GM12878 (cell line): ENCODE data around the gene DOCK1. TPM values are rescaled to one million over a fixed set of nuclear protein-coding genes. Genes with fewer than 3 reads are reported as not detected.

Source experiments
- ATAC-seq: fragments of 200-7000 bp; cut with Tn5 transposase; 3 replicates; pipeline ENCODE4 v1.9.1; 2020; ENCODE audit warnings: mild to moderate bottlenecking, moderate library complexity
- BruUV-seq: library from RNA; stranded (reverse); fragments of 400-500 nt; replicated peaks from 2 replicates; lab custom pipeline; 2021; lab: Mats Ljungman, UMichigan
- CTCF ChIA-PET: fragments of 300-600 bp; sonication (Branson Sonifier 250); formaldehyde crosslinking; extraction: SDS; loops from one replicate; lab custom pipeline; 2021; ENCODE audit warnings: inconsistent platforms; lab: Yijun Ruan, JAX
- POLR2A ChIA-PET: fragments of 350-600 bp; formaldehyde crosslinking; extraction: SDS; loops from one replicate; lab custom pipeline; 2021; ENCODE audit warnings: inconsistent platforms; lab: Charles Lee
- RAD21 ChIA-PET: fragments of 300-600 bp; sonication (Branson Sonifier 250); formaldehyde crosslinking; loops from one replicate; lab custom pipeline; 2023; ENCODE audit warnings: antibody characterized with exemption; ENCODE audit not compliant: unreplicated experiment; lab: Charles Lee
- SMC1A ChIA-PET: fragments of 300-600 bp; sonication (Branson Sonifier 250); formaldehyde crosslinking; loops from one replicate; lab custom pipeline; 2023; ENCODE audit not compliant: unreplicated experiment, uncharacterized antibody; lab: Charles Lee
- DNase-seq: peaks from one replicate; pipeline ENCODE4 v3.0.0-alpha.2; 2011; ENCODE audit warnings: low read depth, low spot score
- FAIRE-seq: peaks from 3 replicates; lab custom pipeline; 2011; peaks lifted over from hg19 to GRCh38; lab: Jason Lieb, UNC
- H2AFZ ChIP-seq: 2 replicates; pipeline ENCODE4 v1.6.0; 2011; ENCODE audit warnings: low read depth, low read length, control low read depth; ENCODE audit not compliant: control insufficient read depth
- H3K27ac ChIP-seq: 2 replicates; pipeline ENCODE4 v1.5.1; 2011; ENCODE audit warnings: control low read depth; ENCODE audit not compliant: control insufficient read depth, insufficient read depth
- H3K27me3 ChIP-seq, 2 experiments: replicated peaks in 1 of 2; 2 replicates each; pipeline versions ENCODE4 v1.6.0 to v1.6.1; 2011; ENCODE audit warnings: low read length in 1 of 2; ENCODE audit not compliant: control insufficient read depth in 2 of 2, insufficient read depth in 2 of 2
- H3K36me3 ChIP-seq, 2 experiments: 2 replicates each; pipeline ENCODE4 v1.5.1; 2011; ENCODE audit warnings: low read length in 1 of 2; ENCODE audit not compliant: control insufficient read depth in 2 of 2, insufficient read depth in 2 of 2
- H3K4me1 ChIP-seq: 2 replicates; pipeline ENCODE4 v1.6.1; 2011; ENCODE audit warnings: mild to moderate bottlenecking, low read length, moderate library complexity, mixed read lengths; ENCODE audit not compliant: control insufficient read depth, insufficient read depth
- H3K4me2 ChIP-seq: 2 replicates; pipeline ENCODE4 v1.6.0; 2011; ENCODE audit warnings: control low read depth; ENCODE audit not compliant: control insufficient read depth, insufficient read depth
- H3K4me3 ChIP-seq: fragments of 200-600 bp; sonication (generic); 2 replicates; pipeline ENCODE4 v1.5.1; 2016
- H3K79me2 ChIP-seq: 2 replicates; pipeline ENCODE4 v1.6.0; 2011; ENCODE audit warnings: low read length; ENCODE audit not compliant: control insufficient read depth, insufficient read depth
- H3K9ac ChIP-seq: 2 replicates; pipeline ENCODE4 v1.8.0; 2011; ENCODE audit warnings: low read length, control low read depth, mixed read lengths; ENCODE audit not compliant: control insufficient read depth, insufficient read depth
- H3K9me3 ChIP-seq: replicated peaks from 3 replicates; pipeline ENCODE4 v1.5.1; 2011; ENCODE audit warnings: mild to moderate bottlenecking, low read length; ENCODE audit not compliant: control insufficient read depth, insufficient read depth
- H4K20me1 ChIP-seq: 2 replicates; pipeline ENCODE4 v1.6.0; 2011; ENCODE audit not compliant: control insufficient read depth, insufficient read depth
- BMI1 ChIP-seq: fragments of 450-650 bp; IDR thresholded peaks from 2 replicates; pipeline ENCODE4 v1.6.1; 2016; ENCODE audit warnings: mild to moderate bottlenecking, moderate library complexity, borderline replicate concordance
- LARP7 ChIP-seq: fragments of 450-650 bp; IDR thresholded peaks from 2 replicates; pipeline ENCODE4 v1.6.1; 2017; ENCODE audit warnings: mild to moderate bottlenecking
- NFYA ChIP-seq: IDR thresholded peaks from 2 replicates; pipeline ENCODE4 v1.6.1; 2011; ENCODE audit warnings: low read depth, mild to moderate bottlenecking, low read length, improper control_type of control experiment, borderline replicate concordance
- NR2C1 ChIP-seq: fragments of 450-650 bp; IDR thresholded peaks from 2 replicates; pipeline ENCODE4 v1.6.1; 2017; ENCODE audit warnings: antibody characterized with exemption, mild to moderate bottlenecking, moderate library complexity
- POLR2AphosphoS2 ChIP-seq: IDR thresholded peaks from 2 replicates; pipeline ENCODE4 v1.6.1; 2011; ENCODE audit warnings: low read depth, mild to moderate bottlenecking, low read length, improper control_type of control experiment, moderate library complexity
- RAD51 ChIP-seq: fragments of 450-650 bp; IDR thresholded peaks from 2 replicates; pipeline ENCODE4 v1.6.1; 2016; ENCODE audit warnings: moderate library complexity, mild to moderate bottlenecking, inconsistent platforms
- SRF ChIP-seq, 2 experiments: IDR thresholded peaks; 2 replicates each; pipeline ENCODE4 v1.6.1; 2011; ENCODE audit warnings: low read depth in 2 of 2, low read length in 2 of 2, mild to moderate bottlenecking in 1 of 2, moderate library complexity in 1 of 2
- TBL1XR1 ChIP-seq: IDR thresholded peaks from 2 replicates; pipeline ENCODE4 v1.6.1; 2012; ENCODE audit warnings: low read depth, low read length, improper control_type of control experiment
- ZNF384 ChIP-seq: IDR thresholded peaks from 2 replicates; pipeline ENCODE4 v1.6.1; 2012; ENCODE audit warnings: low read depth, mild to moderate bottlenecking, low read length, improper control_type of control experiment, borderline replicate concordance
- WGBS: methylation state at CpG from one replicate; pipeline ENCODE4 v1.1.6; 2016; ENCODE audit warnings: low lambda C conversion rate; ENCODE audit not compliant: insufficient replicate concordance, insufficient coverage; ENCODE audit errors: missing lambda C conversion rate; 5-methylcytosine and 5-hydroxymethylcytosine counted together
- in situ Hi-C: fragments of 300-500 bp; cut with MboI; formaldehyde crosslinking; loops from 9 replicates; pipeline ENCODE4 v1.14.3; 2018; ENCODE audit warnings: mixed read lengths
- intact Hi-C: fragments of 100-400 bp; cut with micrococcal nuclease; formaldehyde crosslinking; loops from one replicate; pipeline ENCODE4 v1.14.2; 2022; ENCODE audit not compliant: unreplicated experiment
- polyA plus RNA-seq, 11 experiments: library from polyadenylated mRNA; depleted of rRNA in 4 of 11; unstranded in 6 of 11; stranded (reverse) in 5 of 11; fragments of >200 nt; fragmentation: Nextera tagmentation in 4 of 11; fragmentation: Illumina TruSeq in 1 of 11; extraction: Ambion mirVana in 4 of 11; extraction: Trizol in 1 of 11; gene quantifications; 1 replicate in 1 of 11; 2 replicates in 10 of 11; pipeline versions ENCODE4 v1.2.1 to v1.2.3, GENCODE V29; 2011 to 2016; ENCODE audit warnings: inconsistent platforms in 2 of 11, missing spikeins in 2 of 11, low read depth in 1 of 11
- total RNA-seq, 4 experiments: library from RNA; depleted of rRNA in 3 of 4; stranded (reverse); fragments of >200 nt in 3 of 4; fragmentation: Illumina TruSeq in 1 of 4; extraction: Trizol in 1 of 4; gene quantifications; 2 replicates each; pipeline versions ENCODE4 v1.2.1 to v1.2.3, GENCODE V29; 2013 to 2021
- TF ChIP-seq, protein P1 (sequence below): IDR thresholded peaks from 2 replicates; pipeline ENCODE4 v1.6.1; 2012; ENCODE audit warnings: mild to moderate bottlenecking, low read depth, low read length

Gene DOCK1
- total and polyA plus RNA-seq, 10 of the 15 experiments (the other 5 are each of a cell fraction or from before 2014, with no cell fraction given): 0.05 to 0.18 TPM; not detected in 8

- no peaks in the 10 kb centered on the region for H3K79me2 ChIP-seq
- no peaks in the 10 kb centered on the region for H3K4me1 ChIP-seq
- no peak for TF ChIP-seq POLR2AphosphoS2
- TF ChIP-seq, all 136 proteins: peak for 0
- no TSS peak for BruUV-seq
- ChIA-PET POLR2A (no interaction called here), RAD21 (no interaction called here), SMC1A (no interaction called here), CTCF (no interaction called here)
- no peak overlapping the region for H3K27ac ChIP-seq
- H3K9me3 ChIP-seq: no peaks in the 10 kb centered on the region; the same call in 2 of the 3 replicates
- H3K4me2 ChIP-seq: no peak overlapping the region
- no peak overlapping the region for H3K4me3 ChIP-seq
- FAIRE-seq (no peak), ATAC-seq (no peak), DNase-seq (no peak)
- no peaks in the 10 kb centered on the region for H3K27me3 ChIP-seq
- H3K36me3 ChIP-seq: no peaks in the 10 kb centered on the region
- no peak overlapping the region for H3K9ac ChIP-seq
- WGBS: 63% methylated on average over 16 of the region's 16 CpGs
- H4K20me1 ChIP-seq: no peaks in the 10 kb centered on the region
- intact Hi-C loops: no loop called here
- no peak overlapping the region for H2AFZ ChIP-seq
- in situ Hi-C loops: no loop called here
Measured at GRCh38 chr10:126959906-126960685, 54.9 kb downstream of the DOCK1 start.

DNA sequence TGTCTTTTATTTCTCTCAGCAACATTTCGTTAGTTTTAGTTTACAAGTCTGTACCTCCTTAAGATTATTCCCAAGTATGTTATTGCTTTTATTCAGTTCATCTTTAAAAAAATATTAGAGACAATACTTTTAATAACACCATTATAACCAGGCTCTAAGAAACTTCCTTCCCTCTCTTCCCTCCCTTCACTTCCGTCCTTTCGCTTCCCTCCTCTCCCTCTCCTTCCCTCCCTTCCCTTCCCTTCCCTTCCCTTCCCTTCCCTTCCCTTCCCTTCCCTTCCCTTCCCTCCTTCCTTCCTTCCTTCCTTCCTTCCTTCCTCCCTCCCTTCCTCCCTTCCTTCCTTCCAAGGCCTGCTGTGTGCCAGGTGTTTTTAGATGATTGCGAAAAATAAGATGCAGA is 58.1 kb downstream of the DOCK1 start:
- Histone ChIP-seq H4K20me1 (no peaks in the 10 kb centered on the region), H3K27me3 (no peaks in the 10 kb centered on the region), H3K4me3 (no peak overlapping the region), H3K79me2 (no peaks in the 10 kb centered on the region), H3K27ac (no peak overlapping the region), H2AFZ (no peak overlapping the region), H3K4me2 (no peak overlapping the region), H3K4me1 (no peaks in the 10 kb centered on the region), H3K9ac (no peak overlapping the region), H3K9me3 (no peaks in the 10 kb centered on the region; the same call in 2 of the 3 replicates), H3K36me3 (no peaks in the 10 kb centered on the region)
- ChIA-PET CTCF (no interaction called here), POLR2A (no interaction called here), SMC1A (no interaction called here), RAD21 (no interaction called here)
- in situ Hi-C loops (no loop called here), intact Hi-C loops (no loop called here)
- BruUV-seq: no TSS peak
- DNase-seq: no peak
- no peak for ATAC-seq
- no peak for FAIRE-seq
- 10% methylated on average over 4 of the region's 4 CpGs for WGBS
- TF ChIP-seq SRF (IDR thresholded peaks at IDR 0.05; ENCODE audit: low read depth in 2 of 2, low read length in 2 of 2) (no peak), RAD51 (no peak), LARP7 (no peak), ZNF384 (no peak), NFYA (no peak), POLR2AphosphoS2 (no peak), BMI1 (no peak), TBL1XR1 (no peak), NR2C1 (no peak)
- TF ChIP-seq, protein P1, sequence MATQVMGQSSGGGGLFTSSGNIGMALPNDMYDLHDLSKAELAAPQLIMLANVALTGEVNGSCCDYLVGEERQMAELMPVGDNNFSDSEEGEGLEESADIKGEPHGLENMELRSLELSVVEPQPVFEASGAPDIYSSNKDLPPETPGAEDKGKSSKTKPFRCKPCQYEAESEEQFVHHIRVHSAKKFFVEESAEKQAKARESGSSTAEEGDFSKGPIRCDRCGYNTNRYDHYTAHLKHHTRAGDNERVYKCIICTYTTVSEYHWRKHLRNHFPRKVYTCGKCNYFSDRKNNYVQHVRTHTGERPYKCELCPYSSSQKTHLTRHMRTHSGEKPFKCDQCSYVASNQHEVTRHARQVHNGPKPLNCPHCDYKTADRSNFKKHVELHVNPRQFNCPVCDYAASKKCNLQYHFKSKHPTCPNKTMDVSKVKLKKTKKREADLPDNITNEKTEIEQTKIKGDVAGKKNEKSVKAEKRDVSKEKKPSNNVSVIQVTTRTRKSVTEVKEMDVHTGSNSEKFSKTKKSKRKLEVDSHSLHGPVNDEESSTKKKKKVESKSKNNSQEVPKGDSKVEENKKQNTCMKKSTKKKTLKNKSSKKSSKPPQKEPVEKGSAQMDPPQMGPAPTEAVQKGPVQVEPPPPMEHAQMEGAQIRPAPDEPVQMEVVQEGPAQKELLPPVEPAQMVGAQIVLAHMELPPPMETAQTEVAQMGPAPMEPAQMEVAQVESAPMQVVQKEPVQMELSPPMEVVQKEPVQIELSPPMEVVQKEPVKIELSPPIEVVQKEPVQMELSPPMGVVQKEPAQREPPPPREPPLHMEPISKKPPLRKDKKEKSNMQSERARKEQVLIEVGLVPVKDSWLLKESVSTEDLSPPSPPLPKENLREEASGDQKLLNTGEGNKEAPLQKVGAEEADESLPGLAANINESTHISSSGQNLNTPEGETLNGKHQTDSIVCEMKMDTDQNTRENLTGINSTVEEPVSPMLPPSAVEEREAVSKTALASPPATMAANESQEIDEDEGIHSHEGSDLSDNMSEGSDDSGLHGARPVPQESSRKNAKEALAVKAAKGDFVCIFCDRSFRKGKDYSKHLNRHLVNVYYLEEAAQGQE: no peak
